Measurements from ENCODE around the gene KRT77.

Gene KRT77

GRCh38 chr12:52703878-52704277 is 554 bp upstream of the KRT77 start:
- Histone ChIP-seq H3K4me1 (ENCODE audit: control insufficient read depth, insufficient read depth, low read length) (no peaks in the 10 kb centered on the region), H3K36me3 (ENCODE audit: control insufficient read depth, insufficient read depth, low read length) (no peaks in the 10 kb centered on the region), H3K9ac (ENCODE audit: low read depth, low read length) (no peak overlapping the region), H3K27me3 (ENCODE audit: control insufficient read depth, insufficient read depth, low read length) (no peaks in the 10 kb centered on the region; the same call in 1 of the 2 replicates), H3K4me3 (ENCODE audit: low read depth, low read length) (no peak overlapping the region), H3K27ac (ENCODE audit: low read depth, low read length) (no peak overlapping the region), H3K9me3 (ENCODE audit: control insufficient read depth, insufficient read depth, low read length) (no peaks in the 10 kb centered on the region)

GRCh38 chr12:52702338-52702737 is 986 bp downstream of the KRT77 start:
- Histone ChIP-seq H3K36me3 (ENCODE audit: control insufficient read depth, insufficient read depth, low read length) (no peaks in the 10 kb centered on the region), H3K4me3 (ENCODE audit: low read depth, low read length) (no peak overlapping the region)

GRCh38 chr12:52701281-52701680 is 2.0 kb downstream of the KRT77 start:
- Histone ChIP-seq H3K4me1 (ENCODE audit: control insufficient read depth, insufficient read depth, low read length) (0 out of 2 replicates have a peak, but pooled peaks cover 4% of the 10 kb centered on the region), H3K9ac (ENCODE audit: low read depth, low read length) (no peak overlapping the region), H3K9me3 (ENCODE audit: control insufficient read depth, insufficient read depth, low read length) (no peaks in the 10 kb centered on the region), H3K4me3 (ENCODE audit: low read depth, low read length) (no peak overlapping the region), H3K27me3 (ENCODE audit: control insufficient read depth, insufficient read depth, low read length) (no peaks in the 10 kb centered on the region; the same call in 1 of the 2 replicates), H3K27ac (ENCODE audit: low read depth, low read length) (no peak overlapping the region), H3K36me3 (ENCODE audit: control insufficient read depth, insufficient read depth, low read length) (no peaks in the 10 kb centered on the region)

More at GRCh38 chr12:52702338-52702737, 986 bp downstream of the KRT77 start:
- no peak overlapping the region for H3K27ac ChIP-seq (ENCODE audit: low read depth, low read length)
- 0 out of 2 replicates have a peak, but pooled peaks cover 4% of the 10 kb centered on the region for H3K4me1 ChIP-seq (ENCODE audit: control insufficient read depth, insufficient read depth, low read length)
- no peaks in the 10 kb centered on the region; the same call in 1 of the 2 replicates for H3K27me3 ChIP-seq (ENCODE audit: control insufficient read depth, insufficient read depth, low read length)
- H3K9me3 ChIP-seq (ENCODE audit: control insufficient read depth, insufficient read depth, low read length) = no peaks in the 10 kb centered on the region
- H3K9ac ChIP-seq (ENCODE audit: low read depth, low read length) = no peak overlapping the region

- Histone ChIP-seq H3K4me3 (ENCODE audit: low read depth, low read length) (no peak overlapping the region), H3K9me3 (ENCODE audit: control insufficient read depth, insufficient read depth, low read length) (no peaks in the 10 kb centered on the region), H3K4me1 (ENCODE audit: control insufficient read depth, insufficient read depth, low read length) (0 out of 2 replicates have a peak, but pooled peaks cover 4% of the 10 kb centered on the region), H3K27me3 (ENCODE audit: control insufficient read depth, insufficient read depth, low read length) (no peaks in the 10 kb centered on the region; the same call in 1 of the 2 replicates), H3K36me3 (ENCODE audit: control insufficient read depth, insufficient read depth, low read length) (no peaks in the 10 kb centered on the region), H3K9ac (ENCODE audit: low read depth, low read length) (no peak overlapping the region), H3K27ac (ENCODE audit: low read depth, low read length) (no peak overlapping the region)
These were observed 3.4 kb downstream of the KRT77 start for GRCh38 chr12:52699960-52700359.

- no peak overlapping the region for H3K27ac ChIP-seq (ENCODE audit: low read depth, low read length)
- H3K4me1 ChIP-seq (ENCODE audit: control insufficient read depth, insufficient read depth, low read length) = 0 out of 2 replicates have a peak, but pooled peaks cover 4% of the 10 kb centered on the region
- no peak overlapping the region for H3K9ac ChIP-seq (ENCODE audit: low read depth, low read length)
- no peak overlapping the region for H3K4me3 ChIP-seq (ENCODE audit: low read depth, low read length)
- no peaks in the 10 kb centered on the region; the same call in 1 of the 2 replicates for H3K27me3 ChIP-seq (ENCODE audit: control insufficient read depth, insufficient read depth, low read length)
- no peaks in the 10 kb centered on the region for H3K9me3 ChIP-seq (ENCODE audit: control insufficient read depth, insufficient read depth, low read length)
- no peaks in the 10 kb centered on the region for H3K36me3 ChIP-seq (ENCODE audit: control insufficient read depth, insufficient read depth, low read length)
These were observed 4.0 kb downstream of the KRT77 start for GRCh38 chr12:52699373-52699772.

GRCh38 chr12:52698651-52699340 is 4.5 kb downstream of the KRT77 start:
- no peaks in the 10 kb centered on the region for H3K36me3 ChIP-seq (ENCODE audit: control insufficient read depth, insufficient read depth, low read length)
- H3K9ac ChIP-seq (ENCODE audit: low read depth, low read length) = no peak overlapping the region
- no peaks in the 10 kb centered on the region for H3K9me3 ChIP-seq (ENCODE audit: control insufficient read depth, insufficient read depth, low read length)
- H3K27ac ChIP-seq (ENCODE audit: low read depth, low read length) = no peak overlapping the region
- H3K27me3 ChIP-seq (ENCODE audit: control insufficient read depth, insufficient read depth, low read length) = no peaks in the 10 kb centered on the region; the same call in 1 of the 2 replicates
- no peak overlapping the region for H3K4me3 ChIP-seq (ENCODE audit: low read depth, low read length)
- H3K4me1 ChIP-seq (ENCODE audit: control insufficient read depth, insufficient read depth, low read length) = 0 out of 2 replicates have a peak, but pooled peaks cover 4% of the 10 kb centered on the region

GRCh38 chr12:52697058-52697582 is 6.2 kb downstream of the KRT77 start:
- no peaks in the 10 kb centered on the region for H3K9me3 ChIP-seq (ENCODE audit: control insufficient read depth, insufficient read depth, low read length)

GRCh38 chr12:52696588-52696987 is 6.7 kb downstream of the KRT77 start:
- H3K27me3 ChIP-seq (ENCODE audit: control insufficient read depth, insufficient read depth, low read length) = peaks cover 8% of the 10 kb centered on the region
- H3K4me3 ChIP-seq (ENCODE audit: low read depth, low read length) = no peak overlapping the region
- H3K9me3 ChIP-seq (ENCODE audit: control insufficient read depth, insufficient read depth, low read length) = no peaks in the 10 kb centered on the region
- no peak overlapping the region for H3K27ac ChIP-seq (ENCODE audit: low read depth, low read length)
- no peaks in the 10 kb centered on the region for H3K36me3 ChIP-seq (ENCODE audit: control insufficient read depth, insufficient read depth, low read length)
- H3K9ac ChIP-seq (ENCODE audit: low read depth, low read length) = no peak overlapping the region
- 0 out of 2 replicates have a peak, but pooled peaks cover 4% of the 10 kb centered on the region for H3K4me1 ChIP-seq (ENCODE audit: control insufficient read depth, insufficient read depth, low read length)

More at GRCh38 chr12:52697058-52697582, 6.2 kb downstream of the KRT77 start:
- peaks cover 3% of the 10 kb centered on the region for H3K27me3 ChIP-seq (ENCODE audit: control insufficient read depth, insufficient read depth, low read length)
- no peak overlapping the region for H3K4me3 ChIP-seq (ENCODE audit: low read depth, low read length)
- no peak overlapping the region for H3K9ac ChIP-seq (ENCODE audit: low read depth, low read length)
- H3K36me3 ChIP-seq (ENCODE audit: control insufficient read depth, insufficient read depth, low read length) = no peaks in the 10 kb centered on the region
- no peak overlapping the region for H3K27ac ChIP-seq (ENCODE audit: low read depth, low read length)
- H3K4me1 ChIP-seq (ENCODE audit: control insufficient read depth, insufficient read depth, low read length) = 0 out of 2 replicates have a peak, but pooled peaks cover 4% of the 10 kb centered on the region

- Histone ChIP-seq H3K9me3 (ENCODE audit: control insufficient read depth, insufficient read depth, low read length) (no peaks in the 10 kb centered on the region), H3K9ac (ENCODE audit: low read depth, low read length) (no peak overlapping the region), H3K36me3 (ENCODE audit: control insufficient read depth, insufficient read depth, low read length) (no peaks in the 10 kb centered on the region), H3K4me1 (ENCODE audit: control insufficient read depth, insufficient read depth, low read length) (peaks cover 9% of the 10 kb centered on the region; the same call in 1 of the 2 replicates), H3K4me3 (ENCODE audit: low read depth, low read length) (no peak overlapping the region), H3K27me3 (ENCODE audit: control insufficient read depth, insufficient read depth, low read length) (peaks cover 24% of the 10 kb centered on the region), H3K27ac (ENCODE audit: low read depth, low read length) (no peak overlapping the region)
These were observed 8.3 kb downstream of the KRT77 start for GRCh38 chr12:52695039-52695438.

- Histone ChIP-seq H3K4me1 (ENCODE audit: control insufficient read depth, insufficient read depth, low read length) (peaks cover 9% of the 10 kb centered on the region; the same call in 1 of the 2 replicates), H3K36me3 (ENCODE audit: control insufficient read depth, insufficient read depth, low read length) (no peaks in the 10 kb centered on the region), H3K27ac (ENCODE audit: low read depth, low read length) (no peak overlapping the region), H3K9ac (ENCODE audit: low read depth, low read length) (no peak overlapping the region), H3K27me3 (ENCODE audit: control insufficient read depth, insufficient read depth, low read length) (peaks cover 29% of the 10 kb centered on the region), H3K4me3 (ENCODE audit: low read depth, low read length) (no peak overlapping the region), H3K9me3 (ENCODE audit: control insufficient read depth, insufficient read depth, low read length) (no peaks in the 10 kb centered on the region)
These were observed 9.2 kb downstream of the KRT77 start for GRCh38 chr12:52694151-52694550.

- Histone ChIP-seq H3K4me1 (ENCODE audit: control insufficient read depth, insufficient read depth, low read length) (peaks cover 9% of the 10 kb centered on the region; the same call in 1 of the 2 replicates), H3K4me3 (ENCODE audit: low read depth, low read length) (no peak overlapping the region), H3K27me3 (ENCODE audit: control insufficient read depth, insufficient read depth, low read length) (peaks cover 29% of the 10 kb centered on the region), H3K9me3 (ENCODE audit: control insufficient read depth, insufficient read depth, low read length) (no peaks in the 10 kb centered on the region), H3K9ac (ENCODE audit: low read depth, low read length) (no peak overlapping the region), H3K36me3 (ENCODE audit: control insufficient read depth, insufficient read depth, low read length) (no peaks in the 10 kb centered on the region), H3K27ac (ENCODE audit: low read depth, low read length) (no peak overlapping the region)
These were observed 10.1 kb downstream of the KRT77 start for GRCh38 chr12:52693261-52693660.
